Measurements from ENCODE around the gene SELENOO. TPM values are rescaled to one million over a fixed set of nuclear protein-coding genes. Genes with fewer than 3 reads are reported as not detected.
A peak's percentile ranks its signal among the peaks of the same experiment; 100 is the strongest.

Gene SELENOO
- total and polyA plus RNA-seq, 2 donors from 2014 or later, result 19.7 to 42.8 TPM

- intact Hi-C loops (cut with DNase I), result no loop called here
- DNase-seq, result peak in 2 of 5 donors; percentile 53 to 75
- no peak for FAIRE-seq
- H3K4me1 ChIP-seq (ENCODE audit: control insufficient read depth in 2 of 3, insufficient read depth in 2 of 3, low read depth in 1 of 3, low read length in 3 of 3), result peaks cover 0 to 4% (median 0%) of the 10 kb centered on the region in 3 donors
- no peak overlapping the region for H3K9ac ChIP-seq (ENCODE audit: low read length in 3 of 3)
- no peak overlapping the region for H3K27ac ChIP-seq (ENCODE audit: low read depth in 2 of 2, low read length in 2 of 2)
- peaks cover 2 to 35% (median 26%) of the 10 kb centered on the region in 3 donors for H3K36me3 ChIP-seq (ENCODE audit: control insufficient read depth in 2 of 3, insufficient read depth in 3 of 3, low read length in 3 of 3)
- no peak overlapping the region for H3K4me3 ChIP-seq (ENCODE audit: low read length in 3 of 3)
- H3K27me3 ChIP-seq (ENCODE audit: control insufficient read depth, insufficient read depth, low read length), result no peaks in the 10 kb centered on the region
- TF ChIP-seq, protein P1, sequence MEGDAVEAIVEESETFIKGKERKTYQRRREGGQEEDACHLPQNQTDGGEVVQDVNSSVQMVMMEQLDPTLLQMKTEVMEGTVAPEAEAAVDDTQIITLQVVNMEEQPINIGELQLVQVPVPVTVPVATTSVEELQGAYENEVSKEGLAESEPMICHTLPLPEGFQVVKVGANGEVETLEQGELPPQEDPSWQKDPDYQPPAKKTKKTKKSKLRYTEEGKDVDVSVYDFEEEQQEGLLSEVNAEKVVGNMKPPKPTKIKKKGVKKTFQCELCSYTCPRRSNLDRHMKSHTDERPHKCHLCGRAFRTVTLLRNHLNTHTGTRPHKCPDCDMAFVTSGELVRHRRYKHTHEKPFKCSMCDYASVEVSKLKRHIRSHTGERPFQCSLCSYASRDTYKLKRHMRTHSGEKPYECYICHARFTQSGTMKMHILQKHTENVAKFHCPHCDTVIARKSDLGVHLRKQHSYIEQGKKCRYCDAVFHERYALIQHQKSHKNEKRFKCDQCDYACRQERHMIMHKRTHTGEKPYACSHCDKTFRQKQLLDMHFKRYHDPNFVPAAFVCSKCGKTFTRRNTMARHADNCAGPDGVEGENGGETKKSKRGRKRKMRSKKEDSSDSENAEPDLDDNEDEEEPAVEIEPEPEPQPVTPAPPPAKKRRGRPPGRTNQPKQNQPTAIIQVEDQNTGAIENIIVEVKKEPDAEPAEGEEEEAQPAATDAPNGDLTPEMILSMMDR (IDR thresholded peaks at IDR 0.05; ENCODE audit: borderline replicate concordance, extremely low read depth, insufficient read depth), result no peak
- no peaks in the 10 kb centered on the region for H3K9me3 ChIP-seq (ENCODE audit: control insufficient read depth in 2 of 3, insufficient read depth in 1 of 3, low read length in 3 of 3)
These were observed 17.6 kb downstream of the SELENOO start for GRCh38 chr22:50218153-50218995.

- Histone ChIP-seq H3K4me1 (ENCODE audit: control insufficient read depth in 2 of 3, insufficient read depth in 2 of 3, low read depth in 1 of 3, low read length in 3 of 3) (peaks cover 0 to 4% (median 0%) of the 10 kb centered on the region in 3 donors), H3K9me3 (ENCODE audit: control insufficient read depth in 2 of 3, insufficient read depth in 1 of 3, low read length in 3 of 3) (no peaks in the 10 kb centered on the region), H3K27me3 (ENCODE audit: control insufficient read depth, insufficient read depth, low read length) (no peaks in the 10 kb centered on the region), H3K27ac (ENCODE audit: low read depth in 2 of 2, low read length in 2 of 2) (no peak overlapping the region), H3K9ac (ENCODE audit: low read length in 3 of 3) (no peak overlapping the region), H3K4me3 (ENCODE audit: low read length in 3 of 3) (no peak overlapping the region), H3K36me3 (ENCODE audit: control insufficient read depth in 2 of 3, insufficient read depth in 3 of 3, low read length in 3 of 3) (peaks cover 2 to 40% (median 29%) of the 10 kb centered on the region in 3 donors)
- no peak for FAIRE-seq
- intact Hi-C loops (cut with DNase I), result no loop called here
- DNase-seq, result peak; percentile 18 to 90 (median 66)
- TF ChIP-seq, protein P1 (IDR thresholded peaks at IDR 0.05; ENCODE audit: borderline replicate concordance, extremely low read depth, insufficient read depth), result no peak
These were observed 18.4 kb downstream of the SELENOO start for GRCh38 chr22:50218996-50219727.

DNA sequence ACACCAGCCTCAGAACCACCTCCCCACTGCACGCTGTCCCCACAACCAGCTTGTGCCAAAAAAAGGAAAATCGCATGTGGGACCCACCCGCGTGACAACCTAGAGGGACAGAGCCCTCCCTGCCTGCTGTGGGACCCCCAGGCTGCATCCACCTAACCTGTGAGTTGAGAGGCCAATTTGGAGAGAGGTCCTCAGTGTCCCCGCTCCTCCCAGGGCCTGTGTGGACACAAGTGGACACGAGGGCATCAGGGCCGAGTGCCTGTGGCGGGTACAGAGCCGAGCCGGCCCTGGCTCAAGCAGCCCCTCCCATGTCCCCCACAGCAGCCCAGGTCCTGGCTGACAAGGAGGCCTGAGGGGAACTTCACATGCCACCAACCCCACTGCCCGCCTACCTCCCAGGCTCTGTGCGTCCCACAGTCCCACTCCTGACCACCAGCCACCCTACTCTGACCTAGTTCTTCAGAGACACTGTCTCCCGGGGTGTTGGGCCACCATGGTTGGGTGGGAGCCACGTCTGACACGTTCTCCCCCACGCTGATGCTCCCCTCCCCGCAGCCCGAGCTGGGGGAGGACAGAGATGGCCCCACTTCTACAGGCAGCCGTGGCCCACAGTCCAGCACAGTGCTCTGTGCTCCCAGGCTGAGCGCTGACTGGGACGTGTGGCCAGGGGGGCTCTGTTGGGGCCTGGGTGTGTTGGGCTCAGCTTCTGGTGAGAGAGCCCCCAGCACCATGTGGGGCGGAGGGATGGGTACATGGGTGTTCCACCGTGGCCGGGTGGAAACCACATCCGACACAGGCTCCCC, 19.2 kb downstream of the SELENOO start:
- Histone ChIP-seq H3K27me3 (ENCODE audit: control insufficient read depth, insufficient read depth, low read length) (no peaks in the 10 kb centered on the region), H3K4me1 (ENCODE audit: control insufficient read depth in 2 of 3, insufficient read depth in 2 of 3, low read depth in 1 of 3, low read length in 3 of 3) (peaks cover 0 to 3% (median 0%) of the 10 kb centered on the region in 3 donors), H3K4me3 (ENCODE audit: low read length in 3 of 3) (no peak overlapping the region), H3K27ac (ENCODE audit: low read depth in 2 of 2, low read length in 2 of 2) (no peak overlapping the region), H3K9me3 (ENCODE audit: control insufficient read depth in 2 of 3, insufficient read depth in 1 of 3, low read length in 3 of 3) (no peaks in the 10 kb centered on the region), H3K36me3 (ENCODE audit: control insufficient read depth in 2 of 3, insufficient read depth in 3 of 3, low read length in 3 of 3) (peaks cover 2 to 38% (median 26%) of the 10 kb centered on the region in 3 donors), H3K9ac (ENCODE audit: low read length in 3 of 3) (no peak overlapping the region)
- no peak for FAIRE-seq
- TF ChIP-seq, protein P1 (IDR thresholded peaks at IDR 0.05; ENCODE audit: borderline replicate concordance, extremely low read depth, insufficient read depth), result no peak
- intact Hi-C loops (cut with DNase I), result no loop called here
- DNase-seq, result no peak
